ENCODE measurements around the gene FMOD. TPM values are rescaled to one million over a fixed set of nuclear protein-coding genes. Genes with fewer than 3 reads are reported as not detected.

FMOD gene
- total RNA-seq, 4 donors from 2014 or later, result 13.3 to 36.6 (median 22.9) TPM

DNA sequence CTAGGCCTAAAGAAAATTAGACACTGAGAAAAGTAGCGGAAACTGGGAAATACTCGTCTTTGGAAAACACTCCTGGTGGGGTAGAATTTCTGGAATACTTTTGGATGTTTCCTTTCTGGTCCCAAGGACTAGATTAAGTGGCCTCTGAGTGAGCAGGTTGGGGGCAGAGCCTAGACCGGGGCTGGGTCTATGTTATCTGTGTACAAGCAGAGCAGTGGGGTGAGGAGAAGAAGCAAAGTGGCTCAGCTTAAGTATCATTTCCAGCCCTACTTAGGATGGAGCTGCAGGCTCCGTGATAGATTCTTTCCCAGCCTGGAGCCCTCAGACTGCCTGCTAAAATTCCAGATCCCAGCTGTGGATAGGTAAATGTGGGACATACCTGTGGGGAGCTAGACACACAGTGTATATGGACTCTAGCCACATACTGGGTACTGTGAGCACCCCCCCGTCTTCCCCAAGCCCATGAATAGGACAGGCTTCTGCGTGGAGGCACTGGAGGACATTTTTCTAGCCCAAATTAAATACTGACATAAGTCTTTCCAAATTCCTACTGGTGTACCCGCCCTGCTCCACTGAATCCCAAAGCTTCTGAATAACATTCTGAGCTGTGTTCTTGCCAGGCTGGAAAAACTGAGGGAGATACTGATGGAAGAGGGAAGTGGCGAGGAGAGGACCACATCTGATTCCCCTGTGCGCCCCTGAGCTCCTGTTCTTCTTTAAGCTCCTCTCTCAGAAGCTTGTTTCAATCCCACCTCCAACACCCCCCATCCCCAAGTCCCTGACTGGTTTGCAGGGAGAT, 6.8 kb downstream of the FMOD start:
- no peak overlapping the region for H3K4me3 ChIP-seq
- no peaks in the 10 kb centered on the region for H3K36me3 ChIP-seq
- H3K4me1 ChIP-seq, result peaks cover 30% of the 10 kb centered on the region
- no peak for DNase-seq (ENCODE audit: low spot score in 2 of 2)
- H3K27ac ChIP-seq, result peak overlapping the region; percentile 13
- 70% methylated on average over 9 of the region's 9 CpGs for WGBS
- no peaks in the 10 kb centered on the region for H3K27me3 ChIP-seq
- TF ChIP-seq POLR2AphosphoS5 (IDR thresholded peaks at IDR 0.05), result no peak
- TF ChIP-seq, protein P1, sequence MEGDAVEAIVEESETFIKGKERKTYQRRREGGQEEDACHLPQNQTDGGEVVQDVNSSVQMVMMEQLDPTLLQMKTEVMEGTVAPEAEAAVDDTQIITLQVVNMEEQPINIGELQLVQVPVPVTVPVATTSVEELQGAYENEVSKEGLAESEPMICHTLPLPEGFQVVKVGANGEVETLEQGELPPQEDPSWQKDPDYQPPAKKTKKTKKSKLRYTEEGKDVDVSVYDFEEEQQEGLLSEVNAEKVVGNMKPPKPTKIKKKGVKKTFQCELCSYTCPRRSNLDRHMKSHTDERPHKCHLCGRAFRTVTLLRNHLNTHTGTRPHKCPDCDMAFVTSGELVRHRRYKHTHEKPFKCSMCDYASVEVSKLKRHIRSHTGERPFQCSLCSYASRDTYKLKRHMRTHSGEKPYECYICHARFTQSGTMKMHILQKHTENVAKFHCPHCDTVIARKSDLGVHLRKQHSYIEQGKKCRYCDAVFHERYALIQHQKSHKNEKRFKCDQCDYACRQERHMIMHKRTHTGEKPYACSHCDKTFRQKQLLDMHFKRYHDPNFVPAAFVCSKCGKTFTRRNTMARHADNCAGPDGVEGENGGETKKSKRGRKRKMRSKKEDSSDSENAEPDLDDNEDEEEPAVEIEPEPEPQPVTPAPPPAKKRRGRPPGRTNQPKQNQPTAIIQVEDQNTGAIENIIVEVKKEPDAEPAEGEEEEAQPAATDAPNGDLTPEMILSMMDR (IDR thresholded peaks at IDR 0.05), result no peak
- TF ChIP-seq POLR2A (IDR thresholded peaks at IDR 0.05), result no peak
- TF ChIP-seq EP300 (IDR thresholded peaks at IDR 0.05), result no peak
- H3K9me3 ChIP-seq, result no peaks in the 10 kb centered on the region

DNA sequence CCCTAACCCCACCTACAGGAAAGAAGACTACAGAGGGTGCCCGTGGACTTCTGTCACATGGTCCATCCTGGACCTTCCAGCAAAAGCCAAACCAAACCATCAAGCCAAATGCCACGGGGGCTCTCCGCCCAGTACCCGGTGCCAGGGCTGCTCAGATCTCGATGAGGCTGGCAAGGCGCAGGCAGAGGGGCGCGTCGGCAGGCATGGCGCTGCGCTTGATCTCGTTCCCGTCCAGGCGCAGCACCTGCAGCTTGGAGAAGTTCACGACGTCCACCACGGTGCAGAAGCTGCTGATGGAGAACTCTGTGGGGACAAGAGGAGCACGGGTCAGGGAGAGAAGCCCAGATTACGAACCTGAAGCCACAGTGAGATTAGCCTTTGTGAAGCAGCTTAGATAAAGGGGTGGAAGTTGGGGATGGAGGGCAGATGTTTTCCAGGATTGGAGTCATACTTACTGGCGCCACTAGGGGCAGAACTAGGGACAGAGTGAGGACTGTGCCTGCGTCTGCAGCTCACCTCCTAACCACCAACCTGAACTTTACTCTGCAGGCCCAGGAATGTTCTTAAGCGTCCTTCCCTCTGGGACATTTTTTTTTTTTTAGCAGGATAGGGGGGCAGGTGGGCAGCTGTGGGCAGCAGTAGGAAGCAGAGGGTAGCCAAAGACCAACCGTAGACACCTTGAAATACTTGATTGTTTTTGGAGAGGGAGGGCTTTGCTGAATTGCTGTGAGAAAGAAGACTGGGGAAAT, 8.6 kb downstream of the FMOD start:
- no peak overlapping the region for H3K4me3 ChIP-seq
- WGBS, result 43% methylated on average over 22 of the region's 23 CpGs
- no peak overlapping the region for H3K27ac ChIP-seq
- H3K36me3 ChIP-seq, result no peaks in the 10 kb centered on the region
- no peaks in the 10 kb centered on the region for H3K27me3 ChIP-seq
- TF ChIP-seq, protein P1 (IDR thresholded peaks at IDR 0.05), result peak; percentile 58 to 71
- TF ChIP-seq POLR2AphosphoS5 (IDR thresholded peaks at IDR 0.05), result no peak
- TF ChIP-seq EP300 (IDR thresholded peaks at IDR 0.05), result no peak
- DNase-seq (ENCODE audit: low spot score in 2 of 2), result no peak
- no peaks in the 10 kb centered on the region for H3K9me3 ChIP-seq
- H3K4me1 ChIP-seq, result peaks cover 39% of the 10 kb centered on the region

DNA sequence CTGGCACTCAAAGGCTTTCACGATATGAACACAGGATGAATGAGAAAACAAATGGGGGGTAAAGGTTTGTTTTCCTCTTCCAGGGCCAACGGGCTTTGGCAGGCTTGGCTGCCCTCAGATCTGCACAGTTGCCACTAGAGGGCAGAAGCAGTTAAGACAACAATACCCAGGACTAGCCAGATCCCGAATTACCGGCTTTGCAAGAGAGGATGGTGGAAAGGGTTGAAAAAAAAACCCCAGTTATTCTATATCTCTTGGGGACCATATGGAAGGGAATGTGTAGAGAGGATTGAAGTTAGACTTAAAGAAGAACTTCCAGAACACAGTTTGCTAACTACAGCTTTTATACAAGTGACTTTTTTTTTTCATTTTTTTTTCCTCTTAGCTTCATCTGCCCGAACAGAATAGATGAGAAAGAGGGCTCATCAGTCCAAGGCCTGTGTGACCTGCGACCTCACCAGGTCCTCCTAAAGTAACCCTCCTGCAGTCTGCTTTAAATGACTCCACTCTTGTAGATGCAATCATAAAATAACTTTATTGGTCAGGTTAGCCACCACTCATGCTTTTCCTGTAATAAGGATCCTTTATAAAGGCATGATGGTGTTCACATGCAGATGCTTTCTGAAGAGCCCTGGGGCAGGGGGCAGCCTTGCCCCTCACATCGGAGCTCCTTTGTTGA, 10.7 kb downstream of the FMOD start:
- H3K4me3 ChIP-seq, result no peak overlapping the region
- no peaks in the 10 kb centered on the region for H3K27me3 ChIP-seq
- peaks cover 52% of the 10 kb centered on the region for H3K4me1 ChIP-seq
- WGBS, result 13% methylated on average over 7 of the region's 7 CpGs
- TF ChIP-seq, protein P1 (IDR thresholded peaks at IDR 0.05), result peak; percentile 78 to 94
- TF ChIP-seq POLR2AphosphoS5 (IDR thresholded peaks at IDR 0.05), result peak in 1 of 3 donors; percentile 28
- TF ChIP-seq POLR2A (IDR thresholded peaks at IDR 0.05), result no peak
- H3K36me3 ChIP-seq, result no peaks in the 10 kb centered on the region
- DNase-seq (ENCODE audit: low spot score in 2 of 2), result peak in 1 of 2 donors; percentile 77
- no peaks in the 10 kb centered on the region for H3K9me3 ChIP-seq
- no peak overlapping the region for H3K27ac ChIP-seq

DNA sequence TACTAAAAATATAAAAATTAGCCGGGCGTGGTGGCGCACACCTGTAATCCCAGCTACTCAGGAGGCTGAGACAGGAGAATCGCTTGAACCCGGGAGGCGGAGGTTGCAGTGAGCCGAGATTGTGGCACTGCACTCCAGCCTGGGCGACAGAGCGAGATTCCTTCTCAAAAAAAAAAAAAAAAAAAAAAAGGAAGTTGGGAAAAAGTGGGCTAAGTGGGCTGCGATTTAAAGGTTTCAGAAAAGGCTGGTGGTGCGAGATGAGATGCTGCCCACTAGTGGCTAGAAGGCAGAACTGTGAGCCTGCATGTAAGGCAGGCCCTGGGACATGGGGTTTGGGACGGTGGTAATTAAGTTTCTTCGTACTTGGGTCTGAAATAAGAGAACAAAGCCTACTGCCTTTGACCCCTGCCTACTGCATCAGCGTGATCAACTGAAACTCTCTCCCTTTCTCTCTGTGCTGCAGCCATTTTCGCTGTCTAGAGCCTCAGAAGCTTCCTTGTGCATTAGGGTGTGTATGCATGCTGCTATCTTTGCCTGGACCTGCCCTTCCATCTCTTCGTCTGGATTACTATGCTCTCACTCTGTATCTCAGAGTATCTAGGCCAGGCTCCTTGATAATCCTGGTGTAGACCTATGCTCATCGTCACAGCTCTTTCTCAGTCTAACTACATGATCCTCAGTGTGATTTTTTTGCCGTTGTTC, 12.4 kb downstream of the FMOD start:
- H3K4me3 ChIP-seq, result no peak overlapping the region
- DNase-seq (ENCODE audit: low spot score in 2 of 2), result no peak
- H3K27ac ChIP-seq, result no peak overlapping the region

More for the DNA sequence above, 12.4 kb downstream of the FMOD start:
- H3K9me3 ChIP-seq, result no peaks in the 10 kb centered on the region
- no peaks in the 10 kb centered on the region for H3K36me3 ChIP-seq
- peaks cover 45% of the 10 kb centered on the region for H3K4me1 ChIP-seq
- 48% methylated on average over 18 of the region's 18 CpGs for WGBS
- TF ChIP-seq EP300 (IDR thresholded peaks at IDR 0.05) (no peak), POLR2AphosphoS5 (IDR thresholded peaks at IDR 0.05) (peak in 1 of 3 donors; percentile 18)
- TF ChIP-seq, protein P1 (IDR thresholded peaks at IDR 0.05), result peak; percentile 84 to 93
- H3K27me3 ChIP-seq, result no peaks in the 10 kb centered on the region
